Epithelial cell of proximal tubule (primary cell): ENCODE data around the gene RHO. TPM values are rescaled to one million over a fixed set of nuclear protein-coding genes. Genes with fewer than 3 reads are reported as not detected.

Experiments used
- DNase-seq: peaks from one replicate; pipeline ENCODE4 v3.0.0-alpha.2; 2011; ENCODE audit warnings: low read depth
- H3K4me3 ChIP-seq: 2 replicates; pipeline ENCODE4 v1.5.1; 2011; ENCODE audit warnings: low read depth, mild to moderate bottlenecking, low read length
- CTCF ChIP-seq: conservative IDR thresholded peaks from 2 replicates; pipeline ENCODE4 v1.5.1; 2012; ENCODE audit warnings: low read depth, mild to moderate bottlenecking, low read length
- total RNA-seq: library from RNA; depleted of rRNA; stranded (reverse); fragments of >200 nt; gene quantifications from 2 replicates; pipeline ENCODE4 v1.2.3, GENCODE V29; 2015

Gene RHO
- total RNA-seq, 1 donor from 2014 or later: not detected

GRCh38 chr3:129575233-129575996 lies 47.0 kb downstream of the RHO start:
- TF ChIP-seq CTCF: no peak
- H3K4me3 ChIP-seq: no peak overlapping the region
- DNase-seq: no peak

GRCh38 chr3:129575997-129576384 lies 47.6 kb downstream of the RHO start:
- DNase-seq: no peak
- no peak overlapping the region for H3K4me3 ChIP-seq
- no peak for TF ChIP-seq CTCF

- TF ChIP-seq CTCF: no peak
- H3K4me3 ChIP-seq: no peak overlapping the region
- DNase-seq: no peak
Measured at GRCh38 chr3:129576514-129577352, 48.3 kb downstream of the RHO start.

- DNase-seq: no peak
- H3K4me3 ChIP-seq: no peak overlapping the region
- no peak for TF ChIP-seq CTCF
Measured at GRCh38 chr3:129577366-129577765, 48.9 kb downstream of the RHO start.

GRCh38 chr3:129577925-129578786 lies 49.7 kb downstream of the RHO start:
- no peak for DNase-seq
- TF ChIP-seq CTCF: no peak
- no peak overlapping the region for H3K4me3 ChIP-seq

- no peak for DNase-seq
- no peak for TF ChIP-seq CTCF
Measured at GRCh38 chr3:129579991-129580390, 51.6 kb downstream of the RHO start.

More at GRCh38 chr3:129579991-129580390, 51.6 kb downstream of the RHO start:
- no peak overlapping the region for H3K4me3 ChIP-seq
